ENCODE results near the gene KLHDC4. TPM values are rescaled to one million over a fixed set of nuclear protein-coding genes. Genes with fewer than 3 reads are reported as not detected.

Gene KLHDC4
- total and polyA plus RNA-seq, 2 donors (not counting 1 experiment from before 2014, with no cell fraction given), result 51.3 to 90.8 TPM

DNA sequence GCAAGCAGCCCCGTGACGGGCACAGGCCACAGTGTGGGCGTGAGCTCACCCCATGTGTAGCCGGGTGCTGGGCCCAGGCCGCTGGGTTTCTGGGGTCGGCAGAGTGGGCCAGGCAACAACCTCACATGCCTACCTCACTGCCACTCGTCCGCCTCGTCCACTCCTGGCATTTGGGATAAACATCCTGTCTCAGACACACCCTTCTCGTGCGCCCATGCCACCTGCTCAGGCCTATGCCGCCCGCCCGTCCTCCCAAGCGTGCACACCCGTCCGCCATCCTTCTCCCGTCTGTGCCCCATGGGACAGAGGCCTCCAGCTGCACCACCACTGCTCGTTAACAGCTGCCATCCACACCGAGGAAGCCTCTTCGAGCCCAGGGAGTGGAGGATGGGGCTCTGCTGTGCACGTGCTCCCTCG is 64.3 kb downstream of the KLHDC4 start:
- DNase-seq (peak; percentile 78), ATAC-seq (ENCODE audit: low read depth) (peak; percentile 71)
- Histone ChIP-seq H2AFZ (ENCODE audit: insufficient read depth, low read depth, low read length, poor library complexity, severe bottlenecking) (peak overlapping the region; percentile 39), H3K9me3 (ENCODE audit: control extremely low read depth in 1 of 3, control insufficient read depth in 2 of 3, insufficient read depth in 1 of 3, low read length in 2 of 3) (no peaks in the 10 kb centered on the region), H3K4me2 (replicated peaks; ENCODE audit: low read depth, low read length, poor library complexity, severe bottlenecking) (peak overlapping the region; percentile 73), H3K79me2 (ENCODE audit: control insufficient read depth, insufficient read depth, low read length) (no peaks in the 10 kb centered on the region), H4K20me1 (ENCODE audit: control insufficient read depth, insufficient read depth, low read length, poor library complexity, severe bottlenecking) (peaks cover 3% of the 10 kb centered on the region), H3K9ac (ENCODE audit: low read length) (peak overlapping the region; percentile 22), H3K27ac (ENCODE audit: low read length in 2 of 2) (peak overlapping the region; percentile 79 to 80), H3K27me3 (replicated peaks in 1 of 4; ENCODE audit: control extremely low read depth in 1 of 4, control insufficient read depth in 3 of 4, insufficient read depth in 4 of 4, low read length in 3 of 4) (no peaks in the 10 kb centered on the region), H3K4me1 (ENCODE audit: control insufficient read depth in 2 of 2, insufficient read depth in 2 of 2, low read length in 2 of 2) (peaks cover 45 to 67% of the 10 kb centered on the region in 2 donors), H3K36me3 (replicated peaks in 1 of 2; ENCODE audit: control extremely low read depth in 1 of 2, control insufficient read depth in 1 of 2, extremely low read depth in 1 of 2, insufficient read depth in 2 of 2, low read length in 1 of 2) (peaks cover 0 to 12% of the 10 kb centered on the region in 2 experiments), H3K4me3 (ENCODE audit: control extremely low read depth in 1 of 5, extremely low read depth in 1 of 5, insufficient read depth in 1 of 5, low read depth in 2 of 5, low read length in 4 of 5) (peak overlapping the region in 1 of 5 experiments; percentile 38)
- 4% methylated on average over 22 of the region's 23 CpGs for WGBS (ENCODE audit: insufficient coverage)
- H3K4me1 Mint-ChIP-seq, result peaks cover 56% of the 10 kb centered on the region
- H3K27me3 Mint-ChIP-seq, result no peaks in the 10 kb centered on the region
- H3K9me3 Mint-ChIP-seq (ENCODE audit: insufficient read depth), result no peaks in the 10 kb centered on the region
- H3K4me3 Mint-ChIP-seq, result peak overlapping the region; percentile 75
- no peak for TF ChIP-seq EZH2 (IDR thresholded peaks at IDR 0.05; ENCODE audit: borderline replicate concordance, insufficient read depth, low read depth, low read length, poor library complexity, severe bottlenecking)
- TF ChIP-seq, protein P1, sequence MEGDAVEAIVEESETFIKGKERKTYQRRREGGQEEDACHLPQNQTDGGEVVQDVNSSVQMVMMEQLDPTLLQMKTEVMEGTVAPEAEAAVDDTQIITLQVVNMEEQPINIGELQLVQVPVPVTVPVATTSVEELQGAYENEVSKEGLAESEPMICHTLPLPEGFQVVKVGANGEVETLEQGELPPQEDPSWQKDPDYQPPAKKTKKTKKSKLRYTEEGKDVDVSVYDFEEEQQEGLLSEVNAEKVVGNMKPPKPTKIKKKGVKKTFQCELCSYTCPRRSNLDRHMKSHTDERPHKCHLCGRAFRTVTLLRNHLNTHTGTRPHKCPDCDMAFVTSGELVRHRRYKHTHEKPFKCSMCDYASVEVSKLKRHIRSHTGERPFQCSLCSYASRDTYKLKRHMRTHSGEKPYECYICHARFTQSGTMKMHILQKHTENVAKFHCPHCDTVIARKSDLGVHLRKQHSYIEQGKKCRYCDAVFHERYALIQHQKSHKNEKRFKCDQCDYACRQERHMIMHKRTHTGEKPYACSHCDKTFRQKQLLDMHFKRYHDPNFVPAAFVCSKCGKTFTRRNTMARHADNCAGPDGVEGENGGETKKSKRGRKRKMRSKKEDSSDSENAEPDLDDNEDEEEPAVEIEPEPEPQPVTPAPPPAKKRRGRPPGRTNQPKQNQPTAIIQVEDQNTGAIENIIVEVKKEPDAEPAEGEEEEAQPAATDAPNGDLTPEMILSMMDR (IDR thresholded peaks at IDR 0.05), result no peak
- H3K27ac Mint-ChIP-seq, result peak overlapping the region; percentile 91
- intact Hi-C loops (cut with micrococcal nuclease), result loop anchor here (5.0 kb wide), 1 partner anchor 66 kb away; the partner anchor contains the start of gene KLHDC4
- ChIA-PET CTCF (interaction anchor here (0.7 to 3.2 kb wide), 4 partner anchors 46 to 67 kb away, joined by 3 to 26 read pairs (median 3); no protein-coding TSS in a partner anchor), POLR2A (interaction anchor here (0.8 to 1.9 kb wide), 5 partner anchors 13 to 313 kb away, joined by 3 to 9 read pairs (median 4); partner anchors contain the start of gene KLHDC4)

DNA sequence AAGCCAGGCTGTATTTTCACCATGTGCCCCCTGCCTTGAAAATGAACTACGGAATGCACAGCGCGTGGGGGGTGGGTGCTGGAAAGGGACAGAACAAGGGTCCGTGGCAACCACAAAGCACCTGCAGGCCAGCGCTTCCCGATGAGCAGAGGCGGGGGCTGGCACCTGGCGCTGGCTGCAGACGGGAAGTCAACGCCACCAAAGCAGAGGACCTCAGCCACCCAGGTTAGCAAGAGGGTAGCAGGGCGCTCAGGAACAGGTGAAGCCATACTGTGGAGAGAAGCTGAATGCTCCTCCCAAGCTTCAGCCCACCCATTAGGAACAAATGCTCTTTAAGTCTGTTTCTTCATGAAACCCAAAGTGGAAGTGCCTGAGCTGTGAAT is 64.7 kb downstream of the KLHDC4 start:
- Mint-ChIP-seq H3K4me3 (peak overlapping the region; percentile 75), H3K27me3 (no peaks in the 10 kb centered on the region), H3K9me3 (ENCODE audit: insufficient read depth) (no peaks in the 10 kb centered on the region), H3K27ac (peak overlapping the region; percentile 91), H3K4me1 (peaks cover 56% of the 10 kb centered on the region)
- peak overlapping the region; percentile 79 to 80 for H3K27ac ChIP-seq (ENCODE audit: low read length in 2 of 2)
- CTCF ChIA-PET, result interaction anchor here (0.6 to 3.2 kb wide), 4 partner anchors 64 to 106 kb away, joined by 3 to 26 read pairs (median 3); no protein-coding TSS in a partner anchor
- intact Hi-C loops (cut with micrococcal nuclease), result loop anchor here (5.0 kb wide), 1 partner anchor 66 kb away; the partner anchor contains the start of gene KLHDC4
- peaks cover 0 to 10% of the 10 kb centered on the region in 2 experiments for H3K36me3 ChIP-seq (replicated peaks in 1 of 2; ENCODE audit: control extremely low read depth in 1 of 2, control insufficient read depth in 1 of 2, extremely low read depth in 1 of 2, insufficient read depth in 2 of 2, low read length in 1 of 2)
- peak overlapping the region; percentile 73 for H3K4me2 ChIP-seq (replicated peaks; ENCODE audit: low read depth, low read length, poor library complexity, severe bottlenecking)
- ATAC-seq (ENCODE audit: low read depth) (peak; percentile 14), DNase-seq (no peak)
- H3K9ac ChIP-seq (ENCODE audit: low read length), result peak overlapping the region; percentile 22
- POLR2A ChIA-PET, result interaction anchor here (0.6 to 1.9 kb wide), 8 partner anchors 20 to 317 kb away, joined by 3 to 9 read pairs (median 3); partner anchors contain the start of gene KLHDC4
- H2AFZ ChIP-seq (ENCODE audit: insufficient read depth, low read depth, low read length, poor library complexity, severe bottlenecking), result peak overlapping the region; percentile 39
- no peaks in the 10 kb centered on the region for H3K79me2 ChIP-seq (ENCODE audit: control insufficient read depth, insufficient read depth, low read length)
- no peaks in the 10 kb centered on the region for H4K20me1 ChIP-seq (ENCODE audit: control insufficient read depth, insufficient read depth, low read length, poor library complexity, severe bottlenecking)
- H3K4me1 ChIP-seq (ENCODE audit: control insufficient read depth in 2 of 2, insufficient read depth in 2 of 2, low read length in 2 of 2), result peaks cover 45 to 67% of the 10 kb centered on the region in 2 donors
- H3K27me3 ChIP-seq (replicated peaks in 1 of 4; ENCODE audit: control extremely low read depth in 1 of 4, control insufficient read depth in 3 of 4, insufficient read depth in 4 of 4, low read length in 3 of 4), result no peaks in the 10 kb centered on the region
- TF ChIP-seq, protein P1 (IDR thresholded peaks at IDR 0.05), result no peak
- TF ChIP-seq EZH2 (IDR thresholded peaks at IDR 0.05; ENCODE audit: borderline replicate concordance, insufficient read depth, low read depth, low read length, poor library complexity, severe bottlenecking), result no peak
- H3K4me3 ChIP-seq (ENCODE audit: control extremely low read depth in 1 of 5, extremely low read depth in 1 of 5, insufficient read depth in 1 of 5, low read depth in 2 of 5, low read length in 4 of 5), result peak overlapping the region in 1 of 5 experiments; percentile 38
- 3% methylated on average over 10 of the region's 11 CpGs for WGBS (ENCODE audit: insufficient coverage)
- H3K9me3 ChIP-seq (ENCODE audit: control extremely low read depth in 1 of 3, control insufficient read depth in 2 of 3, insufficient read depth in 1 of 3, low read length in 2 of 3), result no peaks in the 10 kb centered on the region

All from B cell (primary cell).